ENCODE data around the gene WNT9B.

Gene WNT9B

GRCh38 chr17:46811978-46812583 is 39.3 kb upstream of the WNT9B start:
- peak; percentile 50 for DNase-seq (ENCODE audit: low read depth, low spot score)
- ChIA-PET POLR2A (no interaction called here), CTCF (interaction anchor here (0.6 to 3.1 kb wide), 8 partner anchors 8 to 130 kb away, joined by 3 to 16 read pairs (median 4); no protein-coding TSS in a partner anchor)
- TF ChIP-seq CTCF (IDR thresholded peaks at IDR 0.05; ENCODE audit: insufficient read depth, low read length, missing control alignments) = no peak
- H3K4me3 ChIP-seq (ENCODE audit: low read depth, low read length) = no peak overlapping the region

- ChIA-PET POLR2A (no interaction called here), CTCF (interaction anchor here (1.0 to 3.1 kb wide), 3 partner anchors 11 to 29 kb away, joined by 3 to 16 read pairs (median 4); no protein-coding TSS in a partner anchor)
- no peak for TF ChIP-seq CTCF (IDR thresholded peaks at IDR 0.05; ENCODE audit: insufficient read depth, low read length, missing control alignments)
- DNase-seq (ENCODE audit: low read depth, low spot score) = no peak
- no peak overlapping the region for H3K4me3 ChIP-seq (ENCODE audit: low read depth, low read length)
Observed at GRCh38 chr17:46812624-46813318, 38.6 kb upstream of the WNT9B start.

GRCh38 chr17:46813920-46814319 is 37.5 kb upstream of the WNT9B start:
- ChIA-PET CTCF (interaction anchor here (0.9 to 3.1 kb wide), 3 partner anchors 21 to 126 kb away, joined by 3 to 16 read pairs (median 8); no protein-coding TSS in a partner anchor), POLR2A (no interaction called here)
- no peak overlapping the region for H3K4me3 ChIP-seq (ENCODE audit: low read depth, low read length)
- TF ChIP-seq CTCF (IDR thresholded peaks at IDR 0.05; ENCODE audit: insufficient read depth, low read length, missing control alignments) = no peak
- no peak for DNase-seq (ENCODE audit: low read depth, low spot score)

- ChIA-PET CTCF (interaction anchor here (0.7 to 3.1 kb wide), 5 partner anchors 12 to 125 kb away, joined by 3 to 16 read pairs (median 4); no protein-coding TSS in a partner anchor), POLR2A (no interaction called here)
- TF ChIP-seq CTCF (IDR thresholded peaks at IDR 0.05; ENCODE audit: insufficient read depth, low read length, missing control alignments) = no peak
- DNase-seq (ENCODE audit: low read depth, low spot score) = no peak
- no peak overlapping the region for H3K4me3 ChIP-seq (ENCODE audit: low read depth, low read length)
Observed at GRCh38 chr17:46814446-46814845, 36.9 kb upstream of the WNT9B start.

- H3K4me3 ChIP-seq (ENCODE audit: low read depth, low read length) = no peak overlapping the region
- TF ChIP-seq CTCF (IDR thresholded peaks at IDR 0.05; ENCODE audit: insufficient read depth, low read length, missing control alignments) = no peak
- no peak for DNase-seq (ENCODE audit: low read depth, low spot score)
- ChIA-PET CTCF (interaction anchor here (0.8 to 3.1 kb wide), 3 partner anchors 17 to 26 kb away, joined by 4 to 16 read pairs (median 7); no protein-coding TSS in a partner anchor), POLR2A (interaction anchor here (1.2 kb wide), 1 partner anchor 51 kb away, joined by 4 read pairs; no protein-coding TSS in a partner anchor)
Observed at GRCh38 chr17:46815474-46816353, 35.7 kb upstream of the WNT9B start.

All from AG04449 (cell line).